ENCODE measurements around the gene LCMT1. TPM values are rescaled to one million over a fixed set of nuclear protein-coding genes. Genes with fewer than 3 reads are reported as not detected.

LCMT1 gene
- total and polyA plus RNA-seq, 9 of the 15 experiments (the other 6 are each of a cell fraction or from before 2014, with no cell fraction given), result 20.0 to 42.8 (median 32.3) TPM

DNA sequence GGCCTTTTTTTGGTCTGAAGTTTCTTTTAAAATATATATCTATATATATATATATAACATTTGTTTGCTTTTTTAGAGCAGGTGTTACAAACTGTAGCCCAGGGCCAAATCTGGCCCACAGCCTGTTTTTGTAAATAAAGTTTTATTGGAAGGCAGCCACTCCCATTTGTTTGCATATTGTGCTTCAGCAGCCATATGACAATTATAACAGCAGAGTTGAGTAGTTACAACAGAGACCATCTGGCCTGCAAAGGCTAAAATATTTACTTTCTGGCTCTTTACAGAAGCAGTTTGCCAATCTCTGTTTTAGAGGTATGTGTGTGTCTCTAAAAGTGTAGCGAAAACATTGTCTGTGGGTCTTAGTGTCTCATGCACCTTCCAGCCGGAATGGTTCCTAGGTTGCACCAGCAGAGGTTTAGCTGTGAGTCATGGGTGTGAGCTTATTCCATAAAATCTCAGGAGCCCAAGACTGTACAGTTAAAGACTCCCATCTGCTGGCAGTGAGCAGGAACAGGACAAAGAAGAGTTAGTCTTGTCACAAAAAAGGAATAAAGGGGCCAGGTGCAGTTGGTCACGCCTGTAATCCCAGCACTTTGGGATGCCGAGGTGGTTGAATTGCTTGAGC is 23.8 kb downstream of the LCMT1 start (continued):
- TF ChIP-seq, protein P1, sequence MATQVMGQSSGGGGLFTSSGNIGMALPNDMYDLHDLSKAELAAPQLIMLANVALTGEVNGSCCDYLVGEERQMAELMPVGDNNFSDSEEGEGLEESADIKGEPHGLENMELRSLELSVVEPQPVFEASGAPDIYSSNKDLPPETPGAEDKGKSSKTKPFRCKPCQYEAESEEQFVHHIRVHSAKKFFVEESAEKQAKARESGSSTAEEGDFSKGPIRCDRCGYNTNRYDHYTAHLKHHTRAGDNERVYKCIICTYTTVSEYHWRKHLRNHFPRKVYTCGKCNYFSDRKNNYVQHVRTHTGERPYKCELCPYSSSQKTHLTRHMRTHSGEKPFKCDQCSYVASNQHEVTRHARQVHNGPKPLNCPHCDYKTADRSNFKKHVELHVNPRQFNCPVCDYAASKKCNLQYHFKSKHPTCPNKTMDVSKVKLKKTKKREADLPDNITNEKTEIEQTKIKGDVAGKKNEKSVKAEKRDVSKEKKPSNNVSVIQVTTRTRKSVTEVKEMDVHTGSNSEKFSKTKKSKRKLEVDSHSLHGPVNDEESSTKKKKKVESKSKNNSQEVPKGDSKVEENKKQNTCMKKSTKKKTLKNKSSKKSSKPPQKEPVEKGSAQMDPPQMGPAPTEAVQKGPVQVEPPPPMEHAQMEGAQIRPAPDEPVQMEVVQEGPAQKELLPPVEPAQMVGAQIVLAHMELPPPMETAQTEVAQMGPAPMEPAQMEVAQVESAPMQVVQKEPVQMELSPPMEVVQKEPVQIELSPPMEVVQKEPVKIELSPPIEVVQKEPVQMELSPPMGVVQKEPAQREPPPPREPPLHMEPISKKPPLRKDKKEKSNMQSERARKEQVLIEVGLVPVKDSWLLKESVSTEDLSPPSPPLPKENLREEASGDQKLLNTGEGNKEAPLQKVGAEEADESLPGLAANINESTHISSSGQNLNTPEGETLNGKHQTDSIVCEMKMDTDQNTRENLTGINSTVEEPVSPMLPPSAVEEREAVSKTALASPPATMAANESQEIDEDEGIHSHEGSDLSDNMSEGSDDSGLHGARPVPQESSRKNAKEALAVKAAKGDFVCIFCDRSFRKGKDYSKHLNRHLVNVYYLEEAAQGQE (IDR thresholded peaks at IDR 0.05; ENCODE audit: borderline replicate concordance), result peak; percentile 12; the same call in 1 of the 2 replicates
- TF ChIP-seq, protein P1 (CRISPR knock-in tag; IDR thresholded peaks at IDR 0.05; ENCODE audit: low read depth), result no peak
- TF ChIP-seq, protein P2, sequence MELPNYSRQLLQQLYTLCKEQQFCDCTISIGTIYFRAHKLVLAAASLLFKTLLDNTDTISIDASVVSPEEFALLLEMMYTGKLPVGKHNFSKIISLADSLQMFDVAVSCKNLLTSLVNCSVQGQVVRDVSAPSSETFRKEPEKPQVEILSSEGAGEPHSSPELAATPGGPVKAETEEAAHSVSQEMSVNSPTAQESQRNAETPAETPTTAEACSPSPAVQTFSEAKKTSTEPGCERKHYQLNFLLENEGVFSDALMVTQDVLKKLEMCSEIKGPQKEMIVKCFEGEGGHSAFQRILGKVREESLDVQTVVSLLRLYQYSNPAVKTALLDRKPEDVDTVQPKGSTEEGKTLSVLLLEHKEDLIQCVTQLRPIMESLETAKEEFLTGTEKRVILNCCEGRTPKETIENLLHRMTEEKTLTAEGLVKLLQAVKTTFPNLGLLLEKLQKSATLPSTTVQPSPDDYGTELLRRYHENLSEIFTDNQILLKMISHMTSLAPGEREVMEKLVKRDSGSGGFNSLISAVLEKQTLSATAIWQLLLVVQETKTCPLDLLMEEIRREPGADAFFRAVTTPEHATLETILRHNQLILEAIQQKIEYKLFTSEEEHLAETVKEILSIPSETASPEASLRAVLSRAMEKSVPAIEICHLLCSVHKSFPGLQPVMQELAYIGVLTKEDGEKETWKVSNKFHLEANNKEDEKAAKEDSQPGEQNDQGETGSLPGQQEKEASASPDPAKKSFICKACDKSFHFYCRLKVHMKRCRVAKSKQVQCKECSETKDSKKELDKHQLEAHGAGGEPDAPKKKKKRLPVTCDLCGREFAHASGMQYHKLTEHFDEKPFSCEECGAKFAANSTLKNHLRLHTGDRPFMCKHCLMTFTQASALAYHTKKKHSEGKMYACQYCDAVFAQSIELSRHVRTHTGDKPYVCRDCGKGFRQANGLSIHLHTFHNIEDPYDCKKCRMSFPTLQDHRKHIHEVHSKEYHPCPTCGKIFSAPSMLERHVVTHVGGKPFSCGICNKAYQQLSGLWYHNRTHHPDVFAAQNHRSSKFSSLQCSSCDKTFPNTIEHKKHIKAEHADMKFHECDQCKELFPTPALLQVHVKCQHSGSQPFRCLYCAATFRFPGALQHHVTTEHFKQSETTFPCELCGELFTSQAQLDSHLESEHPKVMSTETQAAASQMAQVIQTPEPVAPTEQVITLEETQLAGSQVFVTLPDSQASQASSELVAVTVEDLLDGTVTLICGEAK (IDR thresholded peaks at IDR 0.05), result peak; percentile 84
- TF ChIP-seq, protein P2 (CRISPR knock-in tag; IDR thresholded peaks at IDR 0.05), result 0 out of 2 replicates have a peak, but pooled peaks have one; percentile 22
- no peak for TF ChIP-seq SRSF7 (optimal IDR thresholded peaks at IDR 0.05; ENCODE audit: low read depth, low read length)
- TF ChIP-seq ZBTB1 (CRISPR knock-in tag; IDR thresholded peaks at IDR 0.05; ENCODE audit: borderline replicate concordance, low read depth), result no peak
- TF ChIP-seq ERF (CRISPR knock-in tag; IDR thresholded peaks at IDR 0.05), result no peak

Measured in K562 (cell line).